GM10266 (cell line): Measurements from ENCODE around the gene DNM3.

ENCODE experiments used
- DNase-seq: peaks from one replicate; pipeline ENCODE4 v3.0.0; 2012; ENCODE audit errors: extremely low spot score
- CTCF ChIP-seq: IDR thresholded peaks from 2 replicates; pipeline ENCODE4 v1.5.1; 2012; ENCODE audit warnings: mild to moderate bottlenecking, low read depth; ENCODE audit not compliant: control insufficient read depth, insufficient read depth; ENCODE audit errors: missing control alignments

DNM3 gene

GRCh38 chr1:171819946-171820345 lies 21.4 kb upstream of the DNM3 start:
- TF ChIP-seq CTCF: no peak
- DNase-seq: no peak

GRCh38 chr1:171826973-171827372 lies 14.3 kb upstream of the DNM3 start:
- TF ChIP-seq CTCF: no peak
- no peak for DNase-seq

- TF ChIP-seq CTCF: no peak
- DNase-seq: no peak
Measured at GRCh38 chr1:171828794-171829193, 12.5 kb upstream of the DNM3 start.

GRCh38 chr1:171833091-171833825 lies 8.0 kb upstream of the DNM3 start:
- DNase-seq: no peak
- no peak for TF ChIP-seq CTCF

- no peak for TF ChIP-seq CTCF
- no peak for DNase-seq
Measured at GRCh38 chr1:171834821-171835220, 6.5 kb upstream of the DNM3 start.

GRCh38 chr1:171835891-171836290 lies 5.4 kb upstream of the DNM3 start:
- TF ChIP-seq CTCF: no peak
- no peak for DNase-seq

- DNase-seq: peak; percentile 28
- TF ChIP-seq CTCF: no peak
Measured at GRCh38 chr1:171841931-171842761, 848 bp downstream of the DNM3 start.
